HFF-Myc (cell line): ENCODE results near the gene GPR137.

Source experiments
- DNase-seq: peaks from one replicate; pipeline ENCODE4 v3.0.0-alpha.2; 2011; ENCODE audit warnings: low read depth; ENCODE audit errors: extremely low read depth
- H3K4me3 ChIP-seq: replicated peaks from 2 replicates; pipeline ENCODE4 v1.5.1; 2011; ENCODE audit warnings: low read depth, mild to moderate bottlenecking, control low read depth, low read length
- TF ChIP-seq, protein P1 (sequence below): IDR thresholded peaks from 2 replicates; pipeline ENCODE4 v1.5.1; 2012; ENCODE audit warnings: mild to moderate bottlenecking, low read depth, low read length, control low read depth; ENCODE audit errors: missing control alignments

The GPR137 gene

DNA sequence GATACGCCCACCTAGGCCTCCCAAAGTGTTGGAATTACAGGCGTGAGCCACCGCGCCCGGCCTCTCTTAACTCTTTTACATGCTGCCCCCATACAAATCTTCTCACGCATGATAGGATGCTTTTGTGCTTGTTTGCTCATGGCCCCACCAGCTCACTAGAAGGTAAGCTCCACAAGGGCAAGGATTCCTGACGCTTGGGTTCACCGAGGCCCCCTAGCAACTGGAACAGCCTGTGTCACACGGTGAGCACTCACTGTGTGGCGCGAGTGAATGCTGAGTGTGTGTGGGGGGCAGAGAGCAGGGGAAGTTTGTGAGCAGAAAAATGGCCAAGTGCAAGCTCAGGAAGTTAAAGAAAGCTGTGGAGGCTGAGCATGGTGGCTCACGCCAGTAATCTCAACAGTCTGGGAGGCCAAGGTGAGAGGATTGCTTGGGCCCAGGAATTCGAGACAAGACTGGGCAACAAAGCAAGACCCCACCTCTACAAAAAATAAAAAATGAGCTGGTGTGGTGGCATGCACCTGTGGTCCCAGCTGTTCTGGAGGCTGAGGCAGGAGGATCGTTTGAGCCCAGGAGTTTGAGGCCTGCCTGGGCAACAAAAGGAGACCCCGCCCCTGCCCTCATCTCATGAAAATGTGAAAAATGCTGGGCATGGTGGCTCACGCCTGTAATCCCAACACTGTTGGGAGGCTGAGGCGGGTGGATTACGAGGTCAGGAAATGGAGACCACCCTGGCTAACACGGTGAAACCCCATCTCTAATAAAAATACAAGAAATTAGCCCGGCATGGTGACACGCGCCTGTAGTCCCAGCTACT is 3.5 kb upstream of the GPR137 start:
- TF ChIP-seq, protein P1, sequence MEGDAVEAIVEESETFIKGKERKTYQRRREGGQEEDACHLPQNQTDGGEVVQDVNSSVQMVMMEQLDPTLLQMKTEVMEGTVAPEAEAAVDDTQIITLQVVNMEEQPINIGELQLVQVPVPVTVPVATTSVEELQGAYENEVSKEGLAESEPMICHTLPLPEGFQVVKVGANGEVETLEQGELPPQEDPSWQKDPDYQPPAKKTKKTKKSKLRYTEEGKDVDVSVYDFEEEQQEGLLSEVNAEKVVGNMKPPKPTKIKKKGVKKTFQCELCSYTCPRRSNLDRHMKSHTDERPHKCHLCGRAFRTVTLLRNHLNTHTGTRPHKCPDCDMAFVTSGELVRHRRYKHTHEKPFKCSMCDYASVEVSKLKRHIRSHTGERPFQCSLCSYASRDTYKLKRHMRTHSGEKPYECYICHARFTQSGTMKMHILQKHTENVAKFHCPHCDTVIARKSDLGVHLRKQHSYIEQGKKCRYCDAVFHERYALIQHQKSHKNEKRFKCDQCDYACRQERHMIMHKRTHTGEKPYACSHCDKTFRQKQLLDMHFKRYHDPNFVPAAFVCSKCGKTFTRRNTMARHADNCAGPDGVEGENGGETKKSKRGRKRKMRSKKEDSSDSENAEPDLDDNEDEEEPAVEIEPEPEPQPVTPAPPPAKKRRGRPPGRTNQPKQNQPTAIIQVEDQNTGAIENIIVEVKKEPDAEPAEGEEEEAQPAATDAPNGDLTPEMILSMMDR, result no peak
- DNase-seq, result no peak
- no peak overlapping the region for H3K4me3 ChIP-seq

GRCh38 chr11:64283092-64283491 is 2.6 kb upstream of the GPR137 start:
- TF ChIP-seq, protein P1, result no peak
- no peak for DNase-seq
- no peak overlapping the region for H3K4me3 ChIP-seq

DNA sequence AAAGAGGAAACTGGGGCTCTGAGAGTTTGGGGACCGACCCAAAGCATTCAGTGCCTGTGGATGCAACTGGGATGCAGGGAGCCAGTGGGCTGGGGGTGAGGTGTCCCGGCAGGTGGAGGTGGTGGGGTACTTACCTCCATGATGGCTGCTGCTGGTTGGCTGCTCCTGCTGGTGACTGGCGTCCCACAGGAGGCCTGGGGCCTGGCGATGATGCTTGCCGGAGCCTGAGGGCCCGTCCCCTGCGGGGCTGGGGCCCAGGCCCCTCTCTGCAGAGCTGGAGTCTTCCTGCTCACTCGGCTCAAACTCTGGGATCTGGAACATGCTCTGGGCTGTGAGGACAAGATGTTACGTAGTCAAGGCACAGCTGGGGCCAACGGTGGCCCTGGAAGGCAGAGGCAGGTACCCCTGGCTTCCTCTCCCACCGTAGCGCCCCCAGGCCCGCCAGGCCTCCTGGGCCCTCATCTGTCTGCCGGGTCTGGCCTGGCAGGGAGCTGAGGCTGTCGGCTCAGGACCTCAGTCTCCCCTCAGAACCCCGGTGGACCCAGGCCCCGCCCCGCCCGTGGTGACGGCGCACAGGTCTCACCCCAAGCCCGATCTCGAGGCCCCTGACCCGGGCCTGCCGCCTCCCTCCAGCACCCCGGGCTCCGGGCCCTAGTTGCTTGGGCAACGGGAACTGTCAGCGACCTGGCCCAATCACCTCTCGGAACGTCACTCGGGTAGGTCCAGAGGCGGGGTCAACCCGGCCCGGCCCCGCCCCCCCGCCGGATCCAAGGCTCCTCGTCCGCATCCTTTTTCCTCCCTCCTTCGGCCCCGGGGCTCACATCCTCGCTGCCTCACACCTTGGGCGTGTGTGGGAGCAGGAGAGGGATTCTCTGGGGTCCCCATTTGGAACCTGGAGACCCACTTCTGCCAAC is 1.3 kb upstream of the GPR137 start, which contains the start of gene BAD:
Gene BAD, minus strand, starts transcription at position 618 of the 914 bp plus-strand sequence. Its CDS starts 297 bp downstream, at position 321.
- peak within 1 kb of the TSS; percentile 70 for H3K4me3 ChIP-seq
- no peak for DNase-seq
- TF ChIP-seq, protein P1, result no peak

DNA sequence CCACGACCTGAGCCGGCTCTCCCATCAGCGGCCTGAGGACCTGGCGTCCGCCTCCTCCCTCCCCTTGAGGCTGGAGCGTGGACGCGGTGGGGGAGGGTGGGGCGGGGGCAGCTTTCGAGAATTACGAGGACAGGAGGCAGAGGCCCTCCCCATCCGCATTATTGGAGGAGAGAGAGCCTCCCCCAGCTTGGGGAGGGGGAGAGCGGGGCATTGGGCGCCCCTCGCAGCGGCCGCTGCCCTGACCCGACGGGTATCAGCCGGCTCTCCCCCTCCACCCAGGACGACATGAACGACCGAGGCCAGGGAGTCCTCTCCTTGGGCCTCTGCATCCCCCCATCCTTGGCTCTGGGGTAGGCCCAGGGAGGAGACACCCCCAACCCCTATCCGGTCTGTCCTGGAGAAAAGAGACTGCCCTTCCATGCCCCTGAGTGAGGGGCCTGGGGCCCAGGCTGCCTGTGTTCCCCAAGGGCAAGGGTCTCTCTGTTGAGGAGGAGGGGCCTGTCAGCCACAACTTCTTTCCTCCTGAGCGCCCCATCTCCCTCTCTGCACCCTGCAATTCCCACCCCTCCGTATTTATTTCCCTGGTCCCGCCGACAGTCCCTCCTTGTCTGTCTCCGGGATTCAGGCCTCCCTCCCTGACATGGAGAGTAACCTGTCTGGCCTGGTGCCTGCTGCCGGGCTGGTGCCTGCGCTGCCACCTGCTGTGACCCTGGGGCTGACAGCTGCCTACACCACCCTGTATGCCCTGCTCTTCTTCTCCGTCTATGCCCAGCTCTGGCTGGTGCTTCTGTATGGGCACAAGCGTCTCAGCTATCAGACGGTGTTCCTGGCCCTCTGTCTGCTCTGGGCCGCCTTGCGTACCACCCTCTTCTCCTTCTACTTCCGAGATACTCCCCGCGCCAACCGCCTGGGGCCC is 495 bp downstream of the GPR137 start:
- DNase-seq, result no peak
- TF ChIP-seq, protein P1, result peak; percentile 9
- H3K4me3 ChIP-seq, result peak overlapping the region; percentile 70

- H3K4me3 ChIP-seq, result no peak overlapping the region
- TF ChIP-seq, protein P1, result no peak
- DNase-seq, result no peak
Measured at GRCh38 chr11:64286801-64287159, 1.1 kb downstream of the GPR137 start.
